HepG2 (cell line): ENCODE measurements around the gene SEMA7A. TPM values are rescaled to one million over a fixed set of nuclear protein-coding genes. Genes with fewer than 3 reads are reported as not detected.
A peak's percentile ranks its signal among the peaks of the same experiment; 100 is the strongest.

Experiments
- ARID5B ChIP-seq: IDR thresholded peaks from 2 replicates; pipeline ENCODE4 v1.4.0; 2020; ENCODE audit warnings: mild to moderate bottlenecking, missing genetic modification reagents
- GZF1 ChIP-seq: sonication (generic); formaldehyde crosslinking; IDR thresholded peaks from 2 replicates; pipeline ENCODE4 v1.5.1; 2020; ENCODE audit warnings: mild to moderate bottlenecking, missing genetic modification reagents
- HNF1A ChIP-seq, 2 experiments: sonication (generic) in 1 of 2; formaldehyde crosslinking in 1 of 2; IDR thresholded peaks; 2 replicates each; pipeline versions ENCODE4 v1.4.0 to v1.6.1; 2016 to 2020; ENCODE audit warnings: borderline replicate concordance in 1 of 2, low read depth in 1 of 2, mild to moderate bottlenecking in 1 of 2, missing genetic modification reagents in 1 of 2
- HOXA5 ChIP-seq: sonication (generic); formaldehyde crosslinking; IDR thresholded peaks from 2 replicates; pipeline ENCODE4 v1.4.0; 2020; ENCODE audit warnings: missing genetic modification reagents
- KDM3A ChIP-seq: IDR thresholded peaks from 2 replicates; pipeline ENCODE4 v1.6.1; 2018; ENCODE audit warnings: low read depth, missing compliant biosample characterization
- KMT2B ChIP-seq: IDR thresholded peaks from 2 replicates; pipeline ENCODE4 v1.6.1; 2016; ENCODE audit warnings: missing genetic modification reagents, missing compliant biosample characterization
- MAF1 ChIP-seq: sonication (generic); formaldehyde crosslinking; IDR thresholded peaks from 2 replicates; pipeline ENCODE4 v1.5.0; 2020; ENCODE audit warnings: missing genetic modification reagents, borderline replicate concordance
- RNF219 ChIP-seq: sonication (generic); formaldehyde crosslinking; IDR thresholded peaks from 2 replicates; pipeline ENCODE4 v1.5.0; 2020; ENCODE audit warnings: mild to moderate bottlenecking, missing genetic modification reagents
- SOX13 ChIP-seq, 3 experiments: fragments of 450-650 bp in 1 of 3; sonication (generic) in 1 of 3; formaldehyde crosslinking in 1 of 3; IDR thresholded peaks in 2 of 3; conservative IDR thresholded peaks in 1 of 3; 2 replicates each; pipeline versions ENCODE4 v1.5.0 to v1.6.1; 2016 to 2020; ENCODE audit warnings: antibody characterized with exemption in 1 of 3, mild to moderate bottlenecking in 1 of 3, missing compliant biosample characterization in 1 of 3, missing genetic modification reagents in 1 of 3, moderate library complexity in 1 of 3
- ZNF367 ChIP-seq: sonication (generic); formaldehyde crosslinking; IDR thresholded peaks from 2 replicates; pipeline ENCODE4 v1.4.0; 2020; ENCODE audit warnings: missing genetic modification reagents, borderline replicate concordance
- ZNF446 ChIP-seq: sonication (generic); formaldehyde crosslinking; IDR thresholded peaks from 2 replicates; pipeline ENCODE4 v1.5.0; 2020; ENCODE audit warnings: mild to moderate bottlenecking, missing genetic modification reagents
- ZNF558 ChIP-seq: sonication (generic); formaldehyde crosslinking; IDR thresholded peaks from 2 replicates; pipeline ENCODE4 v1.9.0; 2022; ENCODE audit warnings: mild to moderate bottlenecking, missing genetic modification reagents, borderline replicate concordance
- ZNF788 ChIP-seq: sonication (generic); formaldehyde crosslinking; IDR thresholded peaks from 2 replicates; pipeline ENCODE4 v1.5.0; 2020; ENCODE audit warnings: mild to moderate bottlenecking, missing genetic modification reagents, borderline replicate concordance
- ZNF850 ChIP-seq: sonication (generic); formaldehyde crosslinking; conservative IDR thresholded peaks from 2 replicates; pipeline ENCODE4 v1.9.0; 2021; ENCODE audit warnings: mild to moderate bottlenecking, missing genetic modification reagents
- ZZZ3 ChIP-seq: sonication (generic); formaldehyde crosslinking; IDR thresholded peaks from 2 replicates; pipeline ENCODE4 v1.4.0; 2020; ENCODE audit warnings: missing genetic modification reagents, mild to moderate bottlenecking, borderline replicate concordance
- polyA plus RNA-seq, 8 experiments: library from polyadenylated mRNA; depleted of rRNA in 3 of 8; stranded (reverse) in 7 of 8; unstranded in 1 of 8; fragments of >200 nt; fragmentation: Illumina TruSeq in 4 of 8; extraction: Trizol in 4 of 8; gene quantifications; 2 replicates each; pipeline versions ENCODE4 v1.2.1 to v1.2.3, GENCODE V29; 2011 to 2016; ENCODE audit warnings: low read depth in 4 of 8, missing spikeins in 1 of 8, mixed read lengths in 1 of 8; ENCODE audit not compliant: insufficient read depth in 1 of 8
- total RNA-seq, 5 experiments: library from RNA; depleted of rRNA; stranded (reverse); fragments of >200 nt; fragmentation: Illumina TruSeq; extraction: Trizol; gene quantifications; 2 replicates each; pipeline ENCODE4 v1.2.3, GENCODE V29; 2016; ENCODE audit warnings: low read depth in 1 of 5
- TF ChIP-seq, protein P1 (sequence below): sonication (generic); formaldehyde crosslinking; IDR thresholded peaks from 2 replicates; pipeline ENCODE4 v1.5.1; 2020; ENCODE audit warnings: missing genetic modification reagents, mild to moderate bottlenecking, borderline replicate concordance

Gene SEMA7A
- total and polyA plus RNA-seq, 2 of the 13 experiments (the other 11 are each of a cell fraction or from before 2014, with no cell fraction given), result 9.0 to 15.8 TPM

GRCh38 chr15:74443100-74443909 is 9.5 kb upstream of the SEMA7A start (continued):
- TF ChIP-seq ARID5B (CRISPR knock-in tag) (peak; percentile 89), HOXA5 (peak; percentile 27), SOX13 (IDR thresholded peaks at IDR 0.05) (peak; percentile 94), SOX13 (CRISPR knock-in tag; conservative IDR thresholded peaks at IDR 0.05 in 1 of 2, IDR thresholded peaks at IDR 0.05 in 1 of 2) (peak in 1 of 2 experiments; percentile 95; a peak in 2 of 4 replicates), ZZZ3 (CRISPR knock-in tag) (no peak), GZF1 (CRISPR knock-in tag) (no peak), KMT2B (CRISPR knock-in tag) (peak; percentile 52; the same call in 1 of the 2 replicates), ZNF446 (CRISPR knock-in tag) (no peak), RNF219 (CRISPR knock-in tag) (no peak), MAF1 (no peak), ZNF367 (CRISPR knock-in tag) (no peak), KDM3A (CRISPR knock-in tag) (0 out of 2 replicates have a peak, but pooled peaks have one; percentile 55), HNF1A (IDR thresholded peaks at IDR 0.05; ENCODE audit: low read depth) (peak; percentile 29; the same call in 1 of the 2 replicates), HNF1A (CRISPR knock-in tag; IDR thresholded peaks at IDR 0.05; ENCODE audit: borderline replicate concordance) (peak; percentile 79; the same call in 1 of the 2 replicates), ZNF558 (CRISPR knock-in tag) (no peak; the same call in 1 of the 2 replicates), ZNF850 (no peak), ZNF788 (peak; percentile 84)
- TF ChIP-seq, protein P1, sequence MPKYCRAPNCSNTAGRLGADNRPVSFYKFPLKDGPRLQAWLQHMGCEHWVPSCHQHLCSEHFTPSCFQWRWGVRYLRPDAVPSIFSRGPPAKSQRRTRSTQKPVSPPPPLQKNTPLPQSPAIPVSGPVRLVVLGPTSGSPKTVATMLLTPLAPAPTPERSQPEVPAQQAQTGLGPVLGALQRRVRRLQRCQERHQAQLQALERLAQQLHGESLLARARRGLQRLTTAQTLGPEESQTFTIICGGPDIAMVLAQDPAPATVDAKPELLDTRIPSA (CRISPR knock-in tag), result no peak
